Posterior cingulate gyrus (tissue), 11 donors: ENCODE data around the gene KRTAP9-3.
"Not testable (repeated sequence)": the region's sequence is repeated elsewhere in the genome, so short reads cannot be mapped to it uniquely, and the experiment has no call there.

Experiments used
- DNase-seq, 10 donors: peaks; one replicate each; pipeline versions ENCODE4 v3.0.0 to v3.0.0-alpha.2; 2020 to 2021; ENCODE audit warnings: mixed read lengths in 3 of 10
- intact Hi-C: fragments of 100-400 bp; cut with DNase I; formaldehyde crosslinking; loops from one replicate; pipeline ENCODE4 v1.15.1; 2023

The KRTAP9-3 gene, protein sequence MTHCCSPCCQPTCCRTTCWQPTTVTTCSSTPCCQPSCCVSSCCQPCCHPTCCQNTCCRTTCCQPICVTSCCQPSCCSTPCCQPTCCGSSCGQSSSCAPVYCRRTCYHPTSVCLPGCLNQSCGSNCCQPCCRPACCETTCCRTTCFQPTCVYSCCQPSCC

DNA sequence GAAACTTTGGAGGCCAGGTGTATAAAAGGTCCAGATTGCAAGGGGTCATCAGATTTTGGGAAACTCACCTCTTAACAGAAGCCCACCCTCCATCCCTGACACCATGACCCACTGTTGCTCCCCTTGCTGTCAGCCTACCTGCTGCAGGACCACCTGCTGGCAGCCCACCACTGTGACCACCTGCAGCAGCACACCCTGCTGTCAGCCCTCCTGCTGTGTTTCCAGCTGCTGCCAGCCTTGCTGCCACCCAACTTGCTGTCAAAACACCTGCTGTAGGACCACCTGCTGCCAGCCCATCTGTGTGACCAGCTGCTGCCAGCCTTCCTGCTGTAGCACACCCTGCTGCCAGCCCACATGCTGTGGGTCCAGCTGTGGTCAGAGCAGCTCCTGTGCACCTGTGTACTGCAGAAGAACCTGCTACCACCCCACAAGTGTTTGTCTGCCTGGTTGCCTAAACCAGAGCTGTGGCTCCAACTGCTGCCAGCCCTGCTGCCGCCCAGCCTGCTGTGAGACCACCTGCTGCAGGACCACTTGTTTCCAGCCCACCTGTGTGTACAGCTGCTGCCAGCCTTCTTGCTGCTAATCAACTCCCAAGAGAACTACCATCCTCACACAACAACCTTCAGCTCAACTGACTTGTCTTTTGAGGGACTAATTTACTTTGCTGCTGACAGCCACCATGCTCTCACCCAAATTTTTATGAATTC is at the start of gene KRTAP9-3:
TSS of gene KRTAP9-3 (plus strand) at position 51 of the 707 bp plus-strand sequence. CDS start at position 104, 53 bp downstream.
- DNase-seq, intact Hi-C loops: not testable (repeated sequence)

DNA sequence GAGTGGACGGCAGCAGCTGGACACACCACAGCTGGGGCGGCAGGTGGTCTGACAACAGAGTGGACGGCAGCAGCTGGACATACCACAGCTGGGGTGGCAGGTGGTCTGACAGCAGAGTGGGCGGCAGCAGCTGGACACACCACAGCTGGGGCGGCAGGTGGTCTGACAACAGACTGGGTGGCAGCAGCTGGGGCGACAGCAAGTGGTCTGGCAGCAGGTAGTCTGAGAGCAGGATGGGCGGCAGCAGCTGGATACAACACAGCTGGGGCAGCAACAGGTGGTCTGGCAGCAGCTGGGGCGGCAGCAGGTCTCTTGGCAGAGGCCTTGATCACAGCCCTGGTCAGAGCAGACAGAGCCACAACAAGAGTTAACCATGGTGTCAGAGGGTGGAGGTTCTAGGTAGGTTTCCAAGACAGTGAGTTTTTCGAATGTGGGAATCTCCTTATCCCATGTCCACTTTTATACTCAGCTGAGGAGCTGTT is 47.7 kb upstream of the KRTAP9-3 start, which contains the start of gene KRTAP4-1:
TSS of gene KRTAP4-1 (minus strand) at position 432 of the 482 bp plus-strand sequence. CDS start at position 375, 57 bp downstream.
- no peak for DNase-seq
- intact Hi-C loops: no loop called here

DNA sequence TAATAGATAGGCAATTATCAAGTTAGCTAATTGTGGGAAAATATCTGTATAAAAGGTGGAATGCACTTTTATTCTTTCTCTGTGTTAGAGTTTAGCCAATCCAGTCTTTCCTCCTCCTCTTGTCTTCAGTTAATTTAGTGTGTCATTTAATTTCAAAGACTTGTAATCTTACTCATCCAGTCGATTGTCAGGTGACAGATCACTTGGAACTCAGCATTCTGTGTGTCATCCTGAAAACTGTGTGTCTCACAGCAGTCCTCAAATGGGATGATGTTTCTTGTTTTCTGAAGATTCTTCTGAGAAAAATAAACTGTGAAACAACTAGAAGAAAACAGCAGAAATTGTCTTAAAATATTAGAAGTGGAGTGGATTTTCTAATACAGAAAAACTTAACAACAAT is 47.2 kb upstream of the KRTAP9-3 start:
- intact Hi-C loops: no loop called here

DNA sequence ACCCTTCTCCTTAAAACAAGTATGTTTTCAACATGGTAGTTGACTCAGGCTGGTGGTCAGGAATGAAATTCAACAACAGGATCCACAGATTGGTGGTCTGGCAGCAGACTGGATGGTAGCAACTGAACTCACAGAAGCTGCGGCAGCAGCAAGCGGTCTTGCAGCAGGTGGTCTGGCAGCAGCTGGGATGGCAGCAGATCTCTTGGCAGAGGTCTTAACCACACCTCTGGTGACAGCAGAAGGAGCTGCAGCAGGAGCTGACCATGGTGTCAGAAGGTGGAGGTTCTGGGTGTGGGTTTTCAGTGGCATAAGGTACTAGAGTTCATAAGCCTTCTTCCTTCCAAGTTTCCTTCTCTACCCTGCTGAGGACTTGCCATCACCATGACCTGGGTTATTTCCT is 45.4 kb upstream of the KRTAP9-3 start:
- DNase-seq: no peak
- intact Hi-C loops: no loop called here

More for the DNA sequence above, 47.2 kb upstream of the KRTAP9-3 start:
- DNase-seq: no peak

DNA sequence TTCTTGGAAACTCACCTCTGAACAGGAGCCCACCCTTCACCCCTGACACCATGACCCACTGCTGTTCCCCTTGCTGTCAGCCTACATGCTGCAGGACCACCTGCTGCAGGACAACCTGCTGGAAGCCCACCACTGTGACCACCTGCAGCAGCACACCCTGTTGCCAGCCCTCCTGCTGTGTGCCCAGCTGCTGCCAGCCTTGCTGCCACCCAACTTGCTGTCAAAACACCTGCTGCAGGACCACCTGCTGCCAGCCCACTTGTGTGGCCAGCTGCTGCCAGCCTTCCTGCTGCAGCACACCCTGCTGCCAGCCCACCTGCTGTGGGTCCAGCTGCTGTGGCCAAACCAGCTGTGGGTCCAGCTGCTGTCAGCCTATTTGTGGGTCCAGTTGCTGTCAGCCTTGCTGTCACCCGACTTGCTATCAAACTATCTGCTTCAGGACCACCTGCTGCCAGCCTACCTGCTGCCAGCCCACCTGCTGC is 42.4 kb upstream of the KRTAP9-3 start, which contains the start of gene KRTAP9-1:
TSS of gene KRTAP9-1 (plus strand) at position 51 of the 482 bp plus-strand sequence. CDS start at position 51, 0 bp downstream.
- DNase-seq, intact Hi-C loops: not testable (repeated sequence)

DNA sequence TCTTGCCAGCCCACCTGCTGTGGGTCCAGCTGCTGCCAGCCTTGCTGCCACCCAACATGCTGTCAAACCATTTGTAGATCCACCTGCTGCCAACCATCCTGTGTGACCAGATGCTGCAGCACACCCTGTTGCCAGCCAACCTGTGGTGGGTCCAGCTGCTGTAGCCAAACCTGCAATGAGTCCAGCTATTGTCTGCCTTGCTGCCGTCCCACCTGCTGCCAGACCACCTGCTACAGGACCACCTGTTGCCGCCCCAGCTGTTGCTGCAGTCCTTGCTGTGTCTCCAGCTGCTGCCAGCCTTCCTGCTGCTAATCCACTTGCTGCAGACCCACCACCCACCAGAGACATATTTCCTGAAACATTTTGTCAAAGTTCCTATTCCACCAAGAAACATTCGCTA is 41.9 kb upstream of the KRTAP9-3 start:
- intact Hi-C loops: no loop called here
- no peak for DNase-seq

DNA sequence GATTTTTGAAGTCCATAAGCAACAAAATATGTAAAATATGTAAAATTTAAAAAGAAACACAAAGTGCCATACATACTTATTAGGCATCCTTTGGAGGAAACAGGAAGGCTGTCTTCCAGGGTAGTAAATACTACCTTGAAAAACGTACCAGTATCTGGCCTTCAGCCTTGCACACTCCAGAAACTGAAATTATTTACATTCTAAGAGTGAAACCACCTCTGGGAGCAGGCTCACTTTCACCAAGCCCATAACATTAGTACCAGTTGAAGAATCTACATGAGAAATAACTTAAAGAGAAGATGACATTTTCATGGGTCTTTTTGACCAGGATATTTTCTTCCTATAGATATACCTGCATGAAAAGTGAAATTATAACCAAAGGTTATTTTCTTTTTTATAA is 36.2 kb upstream of the KRTAP9-3 start:
- DNase-seq: no peak
- intact Hi-C loops: no loop called here

DNA sequence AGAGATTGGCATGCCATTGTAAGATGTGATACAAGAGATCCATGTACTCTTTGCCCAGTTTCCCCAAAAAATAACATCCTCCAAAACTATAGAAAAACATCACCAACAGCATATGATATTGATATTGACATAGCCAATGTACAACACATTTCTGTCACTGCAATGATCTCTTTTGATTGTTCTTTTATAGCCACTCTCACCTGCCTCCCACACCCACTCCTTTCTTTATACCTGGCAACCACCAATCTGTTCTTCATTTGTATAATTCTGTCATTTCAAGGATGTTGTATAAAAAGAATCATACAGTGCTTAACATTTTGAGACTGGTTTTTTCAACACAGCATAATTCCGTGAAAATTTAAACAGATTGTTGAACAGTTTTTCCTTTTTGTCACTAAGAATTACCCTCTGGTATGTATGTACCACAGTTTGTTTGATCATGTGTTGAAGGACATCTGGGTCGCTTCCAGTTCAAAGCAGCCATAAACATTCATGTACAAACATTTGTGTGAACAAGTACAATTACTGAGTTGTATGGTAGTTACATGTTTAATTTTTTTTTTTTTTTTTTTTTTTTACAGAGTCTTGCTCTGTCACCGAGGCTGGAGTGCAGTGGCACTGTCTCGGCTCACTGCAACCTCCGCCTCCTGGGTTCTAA is 32.7 kb upstream of the KRTAP9-3 start:
- intact Hi-C loops: no loop called here
- DNase-seq: no peak

DNA sequence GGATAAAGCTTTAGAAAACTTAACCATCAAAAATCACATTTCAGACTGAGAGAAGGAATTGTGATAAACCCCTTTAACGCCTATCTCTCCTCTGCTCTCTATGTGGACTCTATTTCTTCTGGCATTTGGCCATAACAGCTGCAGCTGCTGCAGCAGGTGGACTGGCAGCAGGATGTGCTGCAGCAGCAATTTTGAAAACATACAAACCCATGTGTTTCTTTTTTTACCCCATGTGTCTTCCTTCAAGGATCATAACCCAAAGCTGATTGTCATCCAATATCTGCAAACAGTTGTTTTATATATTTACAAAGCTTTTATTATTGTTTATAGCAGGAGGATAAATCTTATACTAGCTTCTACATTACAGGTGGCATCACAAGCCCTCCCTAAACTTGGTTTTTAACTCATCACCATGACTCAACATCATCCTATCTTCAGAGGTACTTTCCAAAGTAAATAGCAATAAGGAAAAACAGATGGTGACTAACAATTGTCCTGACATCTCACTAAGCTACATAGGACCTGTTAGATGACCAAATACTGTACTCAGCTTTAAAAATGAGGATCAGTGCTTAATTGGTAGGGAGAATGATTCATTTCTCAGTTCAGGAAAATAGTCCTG is 20.3 kb upstream of the KRTAP9-3 start:
- intact Hi-C loops: no loop called here
- no peak for DNase-seq

DNA sequence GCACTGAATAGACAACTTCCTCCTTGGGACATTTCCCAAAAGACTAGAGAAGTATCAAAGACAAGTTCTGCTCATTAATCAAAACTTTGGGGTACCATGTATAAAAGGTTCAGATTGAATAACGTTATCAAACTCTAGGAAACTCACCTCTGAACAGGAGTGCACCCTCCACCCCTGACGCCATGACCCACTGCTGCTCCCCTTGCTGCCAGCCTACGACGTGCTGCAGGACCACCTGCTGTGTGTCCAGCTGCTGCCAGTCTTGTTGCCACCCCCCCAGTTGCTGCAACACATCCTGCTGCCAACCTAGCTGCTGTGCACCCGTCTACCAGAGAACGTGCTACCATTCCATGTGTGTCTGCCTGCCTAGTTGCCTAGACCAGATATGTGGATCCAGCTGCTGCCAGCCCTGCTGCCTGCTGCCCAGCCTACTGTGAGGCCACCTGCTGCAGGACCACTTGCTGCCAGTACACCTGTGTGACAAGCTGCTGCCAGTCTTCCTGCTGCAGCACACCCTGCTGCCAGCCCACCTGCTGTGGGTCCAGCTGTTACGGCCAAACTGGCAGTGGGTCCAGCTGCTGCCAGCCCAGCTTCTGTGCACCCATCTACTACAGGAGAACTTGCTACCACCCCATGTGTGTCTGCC is 19.6 kb upstream of the KRTAP9-3 start:
- no peak for DNase-seq
- intact Hi-C loops: no loop called here

DNA sequence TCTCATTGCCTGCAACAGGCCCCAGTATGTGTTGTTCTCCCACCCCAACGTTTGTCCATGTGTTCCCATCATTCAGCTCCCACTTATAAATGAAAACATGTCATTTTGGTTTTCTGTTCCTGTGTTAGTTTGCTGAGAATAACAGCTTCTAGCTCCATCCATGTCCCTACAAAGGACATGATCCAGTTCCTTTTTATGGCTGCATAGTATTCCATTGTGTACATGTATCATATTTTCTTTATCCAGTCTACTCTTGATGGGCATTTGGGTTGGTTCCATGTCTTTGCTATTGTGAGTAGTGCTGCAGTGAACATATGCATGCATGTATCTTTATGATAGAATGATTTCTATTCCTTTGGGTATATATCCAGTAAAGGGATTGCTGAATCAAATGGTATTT is 16.6 kb upstream of the KRTAP9-3 start:
- intact Hi-C loops: no loop called here
- no peak for DNase-seq

DNA sequence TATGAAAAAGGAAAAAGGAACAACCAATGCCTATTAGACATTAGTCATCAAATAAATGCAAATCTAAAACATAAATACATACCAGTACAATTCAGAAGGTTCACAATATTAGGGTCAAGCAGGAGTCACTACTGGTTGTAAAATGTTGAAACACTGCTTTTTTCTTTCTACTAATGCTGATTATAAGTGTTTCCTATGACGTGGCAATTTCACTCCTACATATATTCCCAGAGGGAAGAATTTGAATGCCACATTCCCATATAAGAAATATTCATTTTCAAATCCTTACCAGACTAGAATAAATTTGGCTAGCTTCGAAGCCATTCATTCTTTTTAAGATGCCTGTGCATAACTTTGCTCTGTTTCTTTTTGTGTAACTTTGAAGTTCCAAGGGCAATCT is 8.4 kb upstream of the KRTAP9-3 start:
- DNase-seq: no peak
- intact Hi-C loops: no loop called here

DNA sequence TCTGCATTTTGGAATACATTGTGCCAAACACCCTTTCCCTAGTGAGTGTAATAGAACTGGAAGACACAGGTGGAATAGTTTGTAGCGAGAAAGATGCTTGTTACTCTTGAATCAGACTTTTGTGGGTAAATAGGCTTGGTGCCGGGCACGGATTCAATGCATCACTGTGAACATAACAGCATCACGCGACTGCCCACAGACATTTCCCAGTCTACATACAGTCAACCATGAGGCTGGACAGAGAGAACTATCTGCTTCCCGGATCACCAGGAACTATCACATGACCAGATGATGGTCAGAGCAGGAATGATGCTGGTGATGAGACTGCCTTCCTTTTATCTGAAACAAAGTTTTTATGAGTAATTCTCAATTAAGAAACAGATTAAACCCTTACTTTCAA is 6.2 kb upstream of the KRTAP9-3 start:
- intact Hi-C loops: no loop called here
- no peak for DNase-seq

DNA sequence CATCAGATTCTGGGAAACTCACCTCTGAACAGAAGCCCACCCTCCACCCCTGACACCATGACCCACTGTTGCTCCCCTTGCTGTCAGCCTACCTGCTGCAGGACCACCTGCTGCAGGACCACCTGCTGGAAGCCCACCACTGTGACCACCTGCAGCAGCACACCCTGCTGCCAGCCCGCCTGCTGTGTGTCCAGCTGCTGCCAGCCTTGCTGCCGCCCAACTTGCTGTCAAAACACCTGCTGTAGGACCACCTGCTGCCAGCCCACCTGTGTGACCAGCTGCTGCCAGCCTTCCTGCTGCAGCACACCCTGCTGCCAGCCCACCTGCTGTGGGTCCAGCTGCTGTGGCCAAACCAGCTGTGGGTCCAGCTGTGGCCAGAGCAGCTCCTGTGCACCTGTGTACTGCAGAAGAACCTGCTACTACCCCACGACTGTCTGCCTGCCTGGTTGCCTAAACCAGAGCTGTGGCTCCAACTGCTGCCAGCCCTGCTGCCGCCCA is 5.6 kb upstream of the KRTAP9-3 start, which contains the start of gene KRTAP9-2:
TSS of gene KRTAP9-2 (plus strand) at position 51 of the 498 bp plus-strand sequence. CDS start at position 58, 7 bp downstream.
- DNase-seq, intact Hi-C loops: not testable (repeated sequence)

DNA sequence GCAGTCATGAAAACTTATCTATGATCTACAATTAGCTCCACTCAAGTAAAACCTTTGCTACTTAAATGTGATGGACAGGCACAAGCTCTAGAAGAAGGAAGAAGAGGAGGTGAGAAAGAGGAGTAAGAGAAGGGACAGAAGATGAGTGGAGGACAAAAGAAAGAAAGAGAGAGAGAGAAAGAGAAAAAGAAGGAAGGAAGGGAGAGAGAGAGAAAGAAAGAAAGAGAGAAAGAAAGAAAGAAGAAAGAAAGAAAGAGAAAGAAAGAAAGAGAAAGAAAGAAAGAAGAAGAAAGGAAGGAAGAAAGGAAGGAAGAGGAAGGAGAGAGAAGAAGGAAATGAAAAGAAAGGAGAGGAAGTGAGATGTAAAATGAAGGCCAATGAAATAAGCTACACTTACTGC is 2.2 kb upstream of the KRTAP9-3 start:
- intact Hi-C loops: no loop called here
- DNase-seq: no peak

DNA sequence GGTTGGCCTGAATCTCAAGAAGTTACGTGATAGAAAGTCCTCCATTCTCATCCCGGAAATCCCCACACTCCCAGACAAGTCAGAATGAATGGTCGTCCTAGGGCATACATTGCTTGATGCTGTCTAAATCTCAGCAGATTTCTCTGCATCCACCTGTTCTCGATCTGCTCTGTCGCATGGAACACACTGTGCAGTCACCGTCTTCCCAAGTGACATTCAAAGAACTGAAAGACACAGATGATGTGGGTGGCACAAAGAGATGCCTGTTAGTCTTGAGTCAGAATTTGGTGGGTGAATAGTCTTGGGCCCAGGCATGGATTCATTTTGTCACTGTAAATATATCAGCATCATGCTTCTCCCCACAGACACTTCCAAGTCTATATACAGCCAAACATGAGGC is 518 bp upstream of the KRTAP9-3 start:
- intact Hi-C loops: no loop called here

DNA sequence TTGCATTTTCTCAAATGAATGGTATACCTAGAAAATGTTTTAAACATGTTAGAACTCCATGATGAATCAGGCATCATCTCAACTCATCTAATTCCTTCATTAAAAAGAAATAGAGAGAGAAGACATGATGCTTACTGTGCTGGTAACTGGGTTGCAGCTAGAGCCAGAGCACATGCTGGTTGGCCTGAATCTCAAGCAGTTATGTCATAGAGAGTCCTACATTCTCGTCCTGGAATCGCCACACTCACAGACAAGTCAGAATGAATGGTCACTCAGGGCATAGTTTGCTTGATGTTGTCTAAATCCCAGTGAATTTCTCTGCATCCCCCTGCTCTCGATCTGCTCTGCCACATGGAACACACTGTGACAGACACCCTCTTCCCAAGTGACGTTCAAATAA is 4.9 kb downstream of the KRTAP9-3 start:
- DNase-seq, intact Hi-C loops: not testable (repeated sequence)

More for the DNA sequence above, 518 bp upstream of the KRTAP9-3 start:
- DNase-seq: no peak

DNA sequence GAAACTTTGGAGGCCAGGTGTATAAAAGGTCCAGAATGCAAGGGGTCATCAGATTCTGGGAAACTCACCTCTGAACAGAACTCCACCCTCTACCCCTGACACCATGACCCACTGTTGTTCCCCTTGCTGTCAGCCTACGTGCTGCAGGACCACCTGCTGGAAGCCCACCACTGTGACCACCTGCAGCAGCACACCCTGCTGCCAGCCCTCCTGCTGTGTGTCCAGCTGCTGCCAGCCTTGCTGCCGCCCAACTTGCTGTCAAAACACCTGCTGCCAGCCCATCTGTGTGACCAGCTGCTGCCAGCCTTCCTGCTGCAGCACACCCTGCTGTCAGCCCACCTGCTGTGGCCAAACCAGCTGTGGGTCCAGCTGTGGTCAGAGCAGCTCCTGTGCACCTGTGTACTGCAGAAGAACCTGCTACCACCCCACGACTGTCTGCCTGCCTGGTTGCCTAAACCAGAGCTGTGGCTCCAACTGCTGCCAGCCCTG is 5.7 kb downstream of the KRTAP9-3 start, which contains the start of gene KRTAP9-8:
TSS of gene KRTAP9-8 (plus strand) at position 51 of the 489 bp plus-strand sequence. CDS start at position 104, 53 bp downstream.
- intact Hi-C loops, DNase-seq: not testable (repeated sequence)

DNA sequence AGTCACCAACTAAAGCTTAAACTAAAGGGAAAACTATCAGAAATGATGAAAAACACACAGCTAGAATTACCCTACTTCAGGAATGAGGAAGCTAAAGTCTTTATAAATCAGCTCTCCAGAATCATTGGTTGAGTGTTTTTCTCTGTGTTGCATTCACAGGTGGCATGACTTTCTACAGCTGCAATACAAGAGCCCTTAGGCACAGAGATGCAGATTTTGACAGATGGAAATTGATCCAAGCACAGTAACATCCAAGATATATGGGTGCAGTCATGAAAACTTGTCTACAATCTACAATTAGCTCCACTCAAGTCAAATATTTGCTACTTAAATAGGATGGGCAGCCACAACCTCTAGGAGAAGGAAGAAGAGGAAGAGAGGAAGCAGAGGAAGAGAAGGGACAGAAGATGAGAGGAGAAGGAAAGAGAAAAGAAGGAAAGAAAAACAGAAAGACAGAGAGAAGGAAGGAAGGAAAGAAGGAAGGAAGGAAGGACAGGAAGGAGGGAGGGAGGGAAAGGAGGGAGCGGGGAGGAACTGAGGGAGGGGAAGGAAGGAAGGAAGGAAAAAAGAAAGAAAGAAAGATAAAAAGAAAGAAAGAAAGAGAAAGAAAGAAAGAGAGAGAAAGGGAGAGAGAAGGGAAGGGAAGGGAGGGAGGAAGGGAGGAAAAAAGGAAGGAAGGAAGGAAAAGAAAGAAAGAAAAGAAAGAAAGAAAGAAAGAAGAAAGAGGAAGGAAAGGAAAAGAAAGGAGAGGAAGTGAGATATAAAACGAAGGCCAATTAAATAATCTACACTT is 14.9 kb downstream of the KRTAP9-3 start:
- intact Hi-C loops, DNase-seq: not testable (repeated sequence)
